ENCODE data around the gene SUMO3.

Gene SUMO3

DNA sequence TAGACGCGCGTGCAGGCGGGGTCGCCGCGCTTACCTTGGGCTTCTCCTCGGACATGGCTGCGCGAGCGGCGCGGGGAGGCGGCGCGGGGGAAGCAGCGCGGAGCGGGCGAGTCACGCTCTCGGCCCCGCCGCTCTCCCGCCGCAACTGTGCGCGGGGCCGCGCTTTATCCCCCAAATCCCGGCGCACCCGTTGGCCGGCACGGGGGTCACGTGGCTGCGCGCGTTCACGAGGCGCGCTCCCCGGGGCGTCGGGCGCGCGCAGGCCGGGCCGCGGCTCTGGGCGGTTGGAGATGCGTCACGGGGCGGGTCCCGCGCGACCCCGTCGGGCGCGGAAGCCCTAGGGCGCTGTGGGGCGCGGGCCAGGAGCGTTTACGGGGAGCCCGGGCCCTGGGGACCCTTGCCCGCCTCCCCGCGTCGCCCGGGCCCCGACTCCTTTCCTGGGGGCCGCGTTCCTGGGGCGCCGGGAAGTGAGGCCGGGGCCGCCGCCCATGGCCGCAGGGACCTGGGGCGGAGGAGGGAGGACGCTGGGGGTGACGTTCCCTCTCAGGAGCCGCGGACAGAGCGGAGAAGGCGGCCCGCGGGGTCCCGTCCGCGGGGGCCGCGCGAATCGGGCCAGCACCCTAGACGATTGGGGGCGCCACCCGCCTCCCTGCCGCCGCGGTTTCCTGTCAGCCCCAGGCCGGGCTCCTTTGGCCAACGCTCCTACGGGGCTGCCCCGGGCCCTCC is at the start of gene SUMO3:
Gene SUMO3 (minus strand): TSS at position 149 of the 726 bp plus-strand sequence. CDS start 94 bp downstream, at position 55.
- TF ChIP-seq GATA1 (IDR thresholded peaks at IDR 0.05; ENCODE audit: low read depth, low read length) (no peak), POLR2A (IDR thresholded peaks at IDR 0.05; ENCODE audit: low read length) (peak; percentile 93)
- DNase-seq = peak; percentile 92 to 95

DNA sequence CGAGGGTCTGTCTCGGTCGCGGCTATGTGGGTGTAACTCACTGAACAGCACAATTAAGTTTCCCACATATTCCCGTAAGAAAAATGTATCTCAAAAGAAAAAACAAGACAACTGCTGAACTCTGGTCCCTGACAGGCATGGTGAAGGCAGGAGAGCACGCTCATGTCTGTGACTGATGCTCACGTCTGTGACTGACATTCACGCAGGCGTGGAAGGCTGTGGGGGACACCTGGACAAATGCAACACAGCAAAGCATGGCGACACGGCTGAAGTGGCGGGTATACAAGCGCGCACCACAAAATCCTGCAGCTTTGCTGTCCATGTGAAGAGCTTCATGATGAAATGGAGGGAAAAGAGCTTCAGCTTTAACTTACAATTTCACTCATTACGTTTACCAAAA is 49.6 kb upstream of the SUMO3 start:
- TF ChIP-seq GATA1 (IDR thresholded peaks at IDR 0.05; ENCODE audit: low read depth, low read length) (no peak), POLR2A (IDR thresholded peaks at IDR 0.05; ENCODE audit: low read length) (no peak)
- no peak for DNase-seq

DNA sequence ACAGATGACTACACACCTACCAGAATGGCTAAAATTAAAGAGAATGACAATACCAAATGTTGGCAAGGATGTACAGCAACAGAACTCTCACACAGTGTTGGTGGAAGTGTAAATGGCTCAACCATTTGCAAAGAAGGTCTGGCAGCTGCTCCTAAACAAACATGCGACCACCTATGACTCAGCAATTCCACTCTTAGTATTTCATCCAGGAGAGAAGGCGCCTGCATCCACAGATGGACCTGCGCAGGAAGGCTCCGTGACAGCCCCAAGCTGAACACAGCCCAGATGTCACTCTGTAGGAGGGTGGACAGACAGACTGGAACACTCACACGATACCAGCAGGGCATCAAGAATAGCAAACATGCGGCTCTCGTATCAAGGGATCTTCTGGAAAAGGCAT is 48.9 kb upstream of the SUMO3 start:
- no peak for TF ChIP-seq GATA1 (IDR thresholded peaks at IDR 0.05; ENCODE audit: low read depth, low read length)
- TF ChIP-seq POLR2A (IDR thresholded peaks at IDR 0.05; ENCODE audit: low read length) = no peak
- DNase-seq = peak in 1 of 2 experiments; percentile 41

DNA sequence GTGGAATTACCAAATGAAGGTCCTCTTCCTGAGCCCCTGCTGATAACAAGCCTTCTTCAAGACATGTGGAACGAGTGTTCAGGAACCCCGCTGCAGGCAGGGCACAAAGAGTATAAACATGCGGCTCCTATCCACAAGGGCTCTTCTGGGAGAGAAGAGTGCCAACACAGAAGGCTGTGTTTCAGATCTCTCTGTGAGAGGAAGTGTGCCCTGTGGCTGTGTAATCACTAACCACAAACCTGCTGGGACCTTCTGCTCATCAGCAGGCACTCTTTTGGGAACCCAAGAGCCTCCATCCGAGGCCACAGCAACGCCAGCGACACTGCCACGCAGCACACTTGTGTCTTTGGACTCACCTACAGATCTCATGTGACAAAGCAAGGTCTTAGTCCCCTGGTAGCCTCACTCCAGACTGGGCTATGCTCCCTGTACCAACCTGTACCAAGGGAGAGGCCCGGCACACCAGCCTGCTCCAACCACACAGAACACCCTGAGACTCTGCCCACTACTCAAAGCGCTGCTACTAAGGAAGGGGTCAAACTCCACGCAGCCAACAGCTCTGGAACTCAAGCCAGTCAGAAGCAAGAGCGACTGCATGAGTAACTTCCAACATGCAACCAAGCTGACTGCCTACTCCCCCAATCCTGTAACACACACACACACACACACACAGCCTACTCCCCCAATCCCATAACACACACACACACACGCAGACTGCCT is 47.9 kb upstream of the SUMO3 start:
- peak in 1 of 2 experiments; percentile 29 for DNase-seq
- no peak for TF ChIP-seq POLR2A (IDR thresholded peaks at IDR 0.05; ENCODE audit: low read length)
- TF ChIP-seq GATA1 (IDR thresholded peaks at IDR 0.05; ENCODE audit: low read depth, low read length) = no peak

GRCh38 chr21:44862869-44863685 is 45.2 kb upstream of the SUMO3 start:
- no peak for DNase-seq

DNA sequence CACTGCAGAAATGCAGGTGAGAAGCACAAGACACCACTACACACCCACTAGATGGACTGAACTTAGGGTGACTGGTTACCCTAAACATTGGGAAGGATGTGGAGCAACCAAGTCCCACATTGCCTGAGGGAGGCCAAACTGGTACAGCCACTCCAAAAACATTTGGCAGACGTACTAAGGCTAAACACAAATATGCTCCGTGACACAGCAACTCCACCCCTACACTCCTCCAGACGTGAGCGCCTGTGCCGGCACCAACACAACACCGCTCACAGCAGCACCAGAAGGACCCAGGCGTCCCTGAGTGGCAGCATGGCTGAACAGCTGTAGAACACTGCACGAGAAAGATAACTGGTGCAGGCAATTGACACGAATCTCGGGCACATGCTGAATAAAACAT is 40.9 kb upstream of the SUMO3 start:
- TF ChIP-seq GATA1 (IDR thresholded peaks at IDR 0.05; ENCODE audit: low read depth, low read length) (no peak), POLR2A (IDR thresholded peaks at IDR 0.05; ENCODE audit: low read length) (no peak)
- no peak for DNase-seq

More at GRCh38 chr21:44862869-44863685, 45.2 kb upstream of the SUMO3 start:
- TF ChIP-seq GATA1 (IDR thresholded peaks at IDR 0.05; ENCODE audit: low read depth, low read length) (no peak), POLR2A (IDR thresholded peaks at IDR 0.05; ENCODE audit: low read length) (no peak)

DNA sequence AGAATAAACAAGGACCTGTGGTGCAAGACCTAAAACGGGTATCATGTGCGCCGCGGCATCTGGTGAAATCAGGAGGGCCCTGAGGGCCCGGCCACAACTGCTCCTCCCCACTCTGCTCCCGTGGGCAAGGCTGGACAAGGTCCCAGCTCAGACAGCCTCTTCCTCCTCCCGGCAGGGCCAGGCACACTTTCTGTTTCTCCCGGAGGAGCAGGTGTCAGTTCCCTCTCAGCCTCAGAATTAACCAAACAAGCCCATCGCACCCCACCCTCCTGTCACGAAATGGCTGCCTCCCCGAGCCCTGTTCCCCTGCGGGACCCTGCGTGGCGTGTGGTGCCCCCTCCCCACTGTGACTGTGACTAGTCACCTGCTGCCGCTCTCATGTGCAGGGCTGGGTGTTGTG is 40.4 kb upstream of the SUMO3 start:
- DNase-seq = no peak
- TF ChIP-seq GATA1 (IDR thresholded peaks at IDR 0.05; ENCODE audit: low read depth, low read length) (no peak), POLR2A (IDR thresholded peaks at IDR 0.05; ENCODE audit: low read length) (no peak)

DNA sequence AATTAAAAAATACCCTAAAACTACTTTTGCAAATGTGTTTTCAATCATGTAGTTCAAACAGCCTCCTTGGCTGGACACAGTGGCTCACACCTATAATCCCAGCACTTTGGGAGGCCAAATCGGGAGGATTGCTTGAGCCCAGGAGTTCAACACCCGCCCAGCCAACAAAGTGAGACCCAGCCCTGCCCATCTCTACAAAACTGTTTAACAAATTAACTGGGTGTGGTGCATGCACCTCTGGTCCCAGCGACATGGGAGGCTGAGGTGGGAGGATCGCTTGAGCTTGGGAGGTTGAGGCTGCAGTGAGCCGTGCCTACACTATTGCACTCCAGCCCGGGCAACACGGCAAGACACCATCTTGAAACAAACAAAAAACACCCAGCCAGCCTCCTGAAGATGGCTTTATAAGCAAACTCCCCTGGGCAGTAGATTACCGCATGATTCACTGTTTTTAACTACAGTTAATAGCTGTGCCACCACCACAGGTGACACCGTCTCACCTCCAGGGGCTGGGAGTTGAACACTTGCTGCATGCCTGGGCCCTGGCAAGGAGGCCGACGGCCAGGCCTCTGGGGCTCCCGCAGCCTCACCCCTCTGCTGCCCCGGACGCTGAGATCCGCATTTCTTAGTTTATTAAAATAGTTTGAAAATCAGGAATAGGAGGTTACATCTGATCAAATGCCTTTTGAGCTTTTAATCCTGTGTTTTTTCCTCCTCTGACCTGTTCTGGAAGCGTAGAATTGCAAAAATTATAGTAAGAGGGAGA is 39.4 kb upstream of the SUMO3 start:
- no peak for DNase-seq
- no peak for TF ChIP-seq GATA1 (IDR thresholded peaks at IDR 0.05; ENCODE audit: low read depth, low read length)
- TF ChIP-seq POLR2A (IDR thresholded peaks at IDR 0.05; ENCODE audit: low read length) = no peak

DNA sequence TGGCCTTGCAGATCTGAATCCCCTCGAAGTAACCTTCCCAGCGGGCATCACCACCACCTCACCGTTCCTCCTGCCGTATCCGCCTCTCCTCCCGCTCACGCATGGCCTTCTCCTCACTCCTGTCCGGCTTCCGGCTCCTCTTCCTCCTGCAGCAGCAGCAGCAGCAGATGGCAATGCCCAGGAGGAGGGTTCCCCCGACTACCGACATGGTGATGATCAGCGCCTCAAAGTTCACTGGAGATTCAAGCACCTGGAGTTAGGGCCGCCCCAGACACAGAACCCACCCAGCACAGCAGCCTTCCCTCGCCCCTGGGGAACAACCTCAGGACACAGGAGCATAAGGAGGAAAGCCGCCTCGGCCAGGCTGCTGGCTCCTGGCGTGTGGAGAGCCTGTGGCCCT is 38.3 kb upstream of the SUMO3 start:
- TF ChIP-seq GATA1 (IDR thresholded peaks at IDR 0.05; ENCODE audit: low read depth, low read length) (no peak), POLR2A (IDR thresholded peaks at IDR 0.05; ENCODE audit: low read length) (no peak)
- DNase-seq = peak in 1 of 2 experiments; percentile 34

- no peak for TF ChIP-seq POLR2A (IDR thresholded peaks at IDR 0.05; ENCODE audit: low read length)
- no peak for TF ChIP-seq GATA1 (IDR thresholded peaks at IDR 0.05; ENCODE audit: low read depth, low read length)
- peak in 1 of 2 experiments; percentile 57 for DNase-seq
Observed at GRCh38 chr21:44855572-44855971, 37.7 kb upstream of the SUMO3 start.

DNA sequence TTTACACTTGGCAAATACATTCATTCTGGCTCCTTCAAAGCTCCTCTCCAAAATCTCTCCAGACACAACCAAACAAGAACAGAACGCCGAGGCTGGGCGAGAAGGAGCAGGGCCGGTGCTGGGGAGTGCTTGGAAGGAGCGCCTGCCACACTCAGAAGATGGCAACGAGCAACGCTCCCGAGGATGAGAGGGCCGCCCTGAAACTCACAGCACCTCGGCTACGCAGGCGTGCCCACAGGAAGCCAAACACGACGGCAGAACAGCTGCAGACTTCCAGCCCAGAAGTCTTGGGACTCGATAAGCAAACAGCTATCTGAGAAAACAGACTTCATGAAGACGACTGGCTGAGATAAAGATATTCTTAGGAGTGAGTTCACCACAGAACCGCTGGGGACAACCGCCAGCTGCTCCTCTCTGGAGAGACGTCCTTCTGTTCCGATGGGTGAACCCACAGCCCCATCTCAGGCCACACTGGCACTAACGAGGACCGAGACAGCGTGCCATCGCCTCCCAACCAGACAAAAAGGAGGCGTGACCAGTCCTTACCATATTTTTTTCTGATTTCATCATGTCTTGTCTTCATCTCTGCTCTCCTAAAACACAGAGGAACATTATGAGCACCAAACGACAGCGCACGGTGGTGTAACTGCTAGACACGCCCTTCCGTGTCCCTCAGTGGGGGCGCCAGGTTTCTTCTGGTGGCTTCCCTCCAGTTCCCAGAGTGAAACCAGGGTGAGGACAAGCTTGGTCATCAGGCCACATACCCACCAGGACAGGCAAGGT is 37.0 kb upstream of the SUMO3 start:
- DNase-seq = peak; percentile 95 to 99
- peak; percentile 96 for TF ChIP-seq GATA1 (IDR thresholded peaks at IDR 0.05; ENCODE audit: low read depth, low read length)
- peak; percentile 78 for TF ChIP-seq POLR2A (IDR thresholded peaks at IDR 0.05; ENCODE audit: low read length)

- TF ChIP-seq GATA1 (IDR thresholded peaks at IDR 0.05; ENCODE audit: low read depth, low read length) = no peak
- no peak for TF ChIP-seq POLR2A (IDR thresholded peaks at IDR 0.05; ENCODE audit: low read length)
- peak; percentile 89 for DNase-seq
Observed at GRCh38 chr21:44854391-44854663, 36.5 kb upstream of the SUMO3 start.

Data from erythroblast (primary cell).